Measurements from ENCODE around the gene ABCC1. TPM values are rescaled to one million over a fixed set of nuclear protein-coding genes. Genes with fewer than 3 reads are reported as not detected.

The ABCC1 gene
- total RNA-seq, 1 experiment from 2014 or later: 25.0 TPM

DNA sequence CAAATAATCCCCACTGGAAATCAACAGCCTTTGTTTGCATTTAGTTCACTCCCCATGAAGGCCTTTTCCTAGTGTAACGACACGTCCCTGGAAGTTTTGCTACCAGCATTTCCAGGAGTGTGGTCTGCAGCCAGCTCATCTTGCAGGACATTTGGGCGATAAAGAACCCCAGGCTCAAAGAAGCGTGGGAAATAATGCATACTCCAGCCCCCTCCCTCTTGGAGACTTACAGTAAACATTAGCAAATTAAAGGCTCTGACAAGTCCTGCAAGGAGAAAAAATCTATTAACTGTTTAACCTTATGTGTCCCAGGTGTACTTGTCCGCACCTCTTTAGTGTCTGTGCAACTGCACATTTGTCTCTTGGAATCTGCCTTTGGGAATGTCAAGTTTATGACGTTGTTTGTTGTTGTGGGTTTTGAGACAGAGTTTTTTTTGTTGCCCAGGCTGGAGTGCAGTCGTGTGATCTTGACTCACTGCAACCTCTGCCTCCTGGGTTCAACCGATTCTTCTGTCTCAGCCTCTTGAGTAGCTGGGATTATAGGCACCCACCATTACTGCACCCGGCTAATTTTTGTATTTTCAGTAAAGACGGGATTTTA is 131.1 kb downstream of the ABCC1 start:
- no peak for DNase-seq (ENCODE audit: low spot score)
- no TSS peak for BruUV-seq (replicated peaks)
- Histone ChIP-seq H3K27me3 (replicated peaks; ENCODE audit: insufficient read depth, low read depth, low read length, poor library complexity) (no peaks in the 10 kb centered on the region), H3K4me1 (ENCODE audit: insufficient read depth, low read length, poor library complexity, severe bottlenecking) (no peaks in the 10 kb centered on the region), H3K4me3 (ENCODE audit: low read depth, low read length, poor library complexity, severe bottlenecking) (no peak overlapping the region), H3K9me3 (ENCODE audit: low read depth, low read length, poor library complexity, severe bottlenecking) (peaks cover 4% of the 10 kb centered on the region), H3K36me3 (ENCODE audit: insufficient read depth, low read length, poor library complexity, severe bottlenecking) (peaks cover 8% of the 10 kb centered on the region), H3K27ac (ENCODE audit: low read depth, low read length, poor library complexity, severe bottlenecking) (no peak overlapping the region)
- ChIA-PET CTCF (no interaction called here), POLR2A (ENCODE audit: low non-redundant PET) (no interaction called here)
- TF ChIP-seq, protein P1, sequence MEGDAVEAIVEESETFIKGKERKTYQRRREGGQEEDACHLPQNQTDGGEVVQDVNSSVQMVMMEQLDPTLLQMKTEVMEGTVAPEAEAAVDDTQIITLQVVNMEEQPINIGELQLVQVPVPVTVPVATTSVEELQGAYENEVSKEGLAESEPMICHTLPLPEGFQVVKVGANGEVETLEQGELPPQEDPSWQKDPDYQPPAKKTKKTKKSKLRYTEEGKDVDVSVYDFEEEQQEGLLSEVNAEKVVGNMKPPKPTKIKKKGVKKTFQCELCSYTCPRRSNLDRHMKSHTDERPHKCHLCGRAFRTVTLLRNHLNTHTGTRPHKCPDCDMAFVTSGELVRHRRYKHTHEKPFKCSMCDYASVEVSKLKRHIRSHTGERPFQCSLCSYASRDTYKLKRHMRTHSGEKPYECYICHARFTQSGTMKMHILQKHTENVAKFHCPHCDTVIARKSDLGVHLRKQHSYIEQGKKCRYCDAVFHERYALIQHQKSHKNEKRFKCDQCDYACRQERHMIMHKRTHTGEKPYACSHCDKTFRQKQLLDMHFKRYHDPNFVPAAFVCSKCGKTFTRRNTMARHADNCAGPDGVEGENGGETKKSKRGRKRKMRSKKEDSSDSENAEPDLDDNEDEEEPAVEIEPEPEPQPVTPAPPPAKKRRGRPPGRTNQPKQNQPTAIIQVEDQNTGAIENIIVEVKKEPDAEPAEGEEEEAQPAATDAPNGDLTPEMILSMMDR (conservative IDR thresholded peaks at IDR 0.05; ENCODE audit: low read depth, low read length): no peak
- no peak for TF ChIP-seq EZH2 (IDR thresholded peaks at IDR 0.05; ENCODE audit: borderline replicate concordance, low read depth, low read length, poor library complexity, severe bottlenecking)
- intact Hi-C loops (cut with micrococcal nuclease; ENCODE audit: unreplicated experiment): no loop called here

DNA sequence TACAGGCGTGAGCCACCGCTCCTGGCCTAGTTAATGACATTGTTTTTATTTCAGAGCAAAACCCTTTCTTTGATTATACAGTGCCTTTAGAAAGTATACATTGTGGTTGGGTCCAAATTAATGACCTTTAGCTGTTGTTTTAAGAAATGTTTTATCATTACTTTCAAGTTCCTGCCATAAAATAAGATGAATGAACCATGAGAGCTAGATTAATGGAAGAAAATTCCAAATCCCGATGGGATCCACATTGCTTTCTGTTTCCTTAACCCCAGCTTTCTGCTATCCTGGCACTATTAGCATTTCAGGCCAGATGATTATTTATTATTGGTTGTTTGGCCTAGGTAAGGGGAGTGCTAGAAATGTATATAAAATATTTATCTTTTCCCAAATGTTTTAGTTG is 131.7 kb downstream of the ABCC1 start:
- TF ChIP-seq EZH2 (IDR thresholded peaks at IDR 0.05; ENCODE audit: borderline replicate concordance, low read depth, low read length, poor library complexity, severe bottlenecking): no peak
- TF ChIP-seq, protein P1 (conservative IDR thresholded peaks at IDR 0.05; ENCODE audit: low read depth, low read length): no peak

DNA sequence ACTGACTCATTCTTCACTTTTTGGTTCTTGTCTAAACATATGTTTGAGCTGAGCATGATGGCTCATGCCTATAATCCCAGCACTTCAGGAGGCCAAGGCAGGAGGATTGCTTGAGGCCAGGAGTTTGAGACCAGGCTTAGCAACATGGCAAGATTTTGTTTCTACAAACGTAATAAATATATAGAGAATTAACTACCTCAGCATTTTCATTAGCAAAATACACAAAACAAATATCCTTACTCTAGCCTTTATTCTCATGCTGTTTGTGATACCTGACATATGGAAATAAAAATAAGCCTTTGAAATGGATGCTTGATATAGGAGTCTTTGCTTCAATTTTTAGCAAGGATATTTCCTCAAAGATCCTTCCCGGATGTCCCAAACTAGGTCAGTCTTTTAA is 132.8 kb downstream of the ABCC1 start:
- Histone ChIP-seq H3K4me1 (ENCODE audit: insufficient read depth, low read length, poor library complexity, severe bottlenecking) (no peaks in the 10 kb centered on the region), H3K27ac (ENCODE audit: low read depth, low read length, poor library complexity, severe bottlenecking) (no peak overlapping the region), H3K27me3 (replicated peaks; ENCODE audit: insufficient read depth, low read depth, low read length, poor library complexity) (no peaks in the 10 kb centered on the region), H3K4me3 (ENCODE audit: low read depth, low read length, poor library complexity, severe bottlenecking) (no peak overlapping the region), H3K9me3 (ENCODE audit: low read depth, low read length, poor library complexity, severe bottlenecking) (peaks cover 4% of the 10 kb centered on the region), H3K36me3 (ENCODE audit: insufficient read depth, low read length, poor library complexity, severe bottlenecking) (peaks cover 11% of the 10 kb centered on the region)
- no peak for DNase-seq (ENCODE audit: low spot score)
- intact Hi-C loops (cut with micrococcal nuclease; ENCODE audit: unreplicated experiment): no loop called here
- no TSS peak for BruUV-seq (replicated peaks)
- CTCF ChIA-PET: no interaction called here
- POLR2A ChIA-PET (ENCODE audit: low non-redundant PET): no interaction called here
- TF ChIP-seq, protein P1 (conservative IDR thresholded peaks at IDR 0.05; ENCODE audit: low read depth, low read length): no peak
- TF ChIP-seq EZH2 (IDR thresholded peaks at IDR 0.05; ENCODE audit: borderline replicate concordance, low read depth, low read length, poor library complexity, severe bottlenecking): no peak

More for the DNA sequence above, 131.7 kb downstream of the ABCC1 start:
- no TSS peak for BruUV-seq (replicated peaks)
- H3K27ac ChIP-seq (ENCODE audit: low read depth, low read length, poor library complexity, severe bottlenecking): no peak overlapping the region
- no peak overlapping the region for H3K4me3 ChIP-seq (ENCODE audit: low read depth, low read length, poor library complexity, severe bottlenecking)
- no peak for DNase-seq (ENCODE audit: low spot score)
- peaks cover 4% of the 10 kb centered on the region for H3K9me3 ChIP-seq (ENCODE audit: low read depth, low read length, poor library complexity, severe bottlenecking)
- H3K27me3 ChIP-seq (replicated peaks; ENCODE audit: insufficient read depth, low read depth, low read length, poor library complexity): no peaks in the 10 kb centered on the region
- H3K36me3 ChIP-seq (ENCODE audit: insufficient read depth, low read length, poor library complexity, severe bottlenecking): peaks cover 8% of the 10 kb centered on the region
- intact Hi-C loops (cut with micrococcal nuclease; ENCODE audit: unreplicated experiment): no loop called here
- ChIA-PET CTCF (no interaction called here), POLR2A (ENCODE audit: low non-redundant PET) (no interaction called here)
- H3K4me1 ChIP-seq (ENCODE audit: insufficient read depth, low read length, poor library complexity, severe bottlenecking): no peaks in the 10 kb centered on the region
